ENCODE measurements around the gene TEF.
A peak's percentile ranks its signal among the peaks of the same experiment; 100 is the strongest.

Gene TEF

DNA sequence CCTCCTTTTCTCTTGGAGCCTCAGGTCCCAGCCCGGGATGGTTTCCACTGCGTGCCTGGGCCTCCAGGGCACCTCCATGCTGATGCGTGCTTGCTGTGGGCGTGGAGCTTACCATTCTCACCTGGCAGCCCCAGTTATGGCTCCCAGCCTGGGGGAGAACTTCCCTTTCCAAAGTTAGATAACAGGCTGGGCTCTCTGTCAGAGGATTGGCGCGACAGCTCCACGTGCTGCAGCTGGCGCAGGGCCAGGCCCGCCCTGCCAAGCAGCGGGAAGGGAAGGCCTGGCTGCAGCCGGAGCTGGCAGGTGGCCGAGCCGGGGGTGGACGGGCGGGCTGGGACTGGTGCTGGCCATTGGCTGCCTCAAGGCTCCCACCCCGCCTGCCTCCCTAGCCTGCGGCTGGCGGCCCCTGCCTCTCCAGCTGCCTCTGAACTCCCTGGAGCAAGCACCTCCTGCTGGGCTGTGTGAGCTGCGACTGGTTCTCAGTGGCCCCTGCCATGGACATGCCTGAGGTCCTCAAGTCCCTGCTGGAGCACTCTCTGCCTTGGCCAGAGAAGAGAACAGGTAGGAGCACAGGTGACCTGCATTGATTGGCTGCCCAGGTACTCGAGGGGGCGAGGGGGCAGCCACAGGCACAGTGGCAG is 14.6 kb upstream of the TEF start:
- TF ChIP-seq, protein P1, sequence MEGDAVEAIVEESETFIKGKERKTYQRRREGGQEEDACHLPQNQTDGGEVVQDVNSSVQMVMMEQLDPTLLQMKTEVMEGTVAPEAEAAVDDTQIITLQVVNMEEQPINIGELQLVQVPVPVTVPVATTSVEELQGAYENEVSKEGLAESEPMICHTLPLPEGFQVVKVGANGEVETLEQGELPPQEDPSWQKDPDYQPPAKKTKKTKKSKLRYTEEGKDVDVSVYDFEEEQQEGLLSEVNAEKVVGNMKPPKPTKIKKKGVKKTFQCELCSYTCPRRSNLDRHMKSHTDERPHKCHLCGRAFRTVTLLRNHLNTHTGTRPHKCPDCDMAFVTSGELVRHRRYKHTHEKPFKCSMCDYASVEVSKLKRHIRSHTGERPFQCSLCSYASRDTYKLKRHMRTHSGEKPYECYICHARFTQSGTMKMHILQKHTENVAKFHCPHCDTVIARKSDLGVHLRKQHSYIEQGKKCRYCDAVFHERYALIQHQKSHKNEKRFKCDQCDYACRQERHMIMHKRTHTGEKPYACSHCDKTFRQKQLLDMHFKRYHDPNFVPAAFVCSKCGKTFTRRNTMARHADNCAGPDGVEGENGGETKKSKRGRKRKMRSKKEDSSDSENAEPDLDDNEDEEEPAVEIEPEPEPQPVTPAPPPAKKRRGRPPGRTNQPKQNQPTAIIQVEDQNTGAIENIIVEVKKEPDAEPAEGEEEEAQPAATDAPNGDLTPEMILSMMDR (conservative IDR thresholded peaks at IDR 0.05; ENCODE audit: low read length): peak; percentile 38
- peak; percentile 91 for DNase-seq (ENCODE audit: low read depth)

GRCh38 chr22:41367680-41368542 is 13.8 kb upstream of the TEF start:
- TF ChIP-seq, protein P1 (conservative IDR thresholded peaks at IDR 0.05; ENCODE audit: low read length): no peak
- DNase-seq (ENCODE audit: low read depth): peak; percentile 72
- H3K4me3 ChIP-seq (ENCODE audit: low read length): peak overlapping the region; percentile 52

More for the DNA sequence above, 14.6 kb upstream of the TEF start:
- peak overlapping the region; percentile 52 for H3K4me3 ChIP-seq (ENCODE audit: low read length)

- no peak for DNase-seq (ENCODE audit: low read depth)
- no peak overlapping the region for H3K4me3 ChIP-seq (ENCODE audit: low read length)
- TF ChIP-seq, protein P1 (conservative IDR thresholded peaks at IDR 0.05; ENCODE audit: low read length): no peak
These were observed 13.0 kb upstream of the TEF start for GRCh38 chr22:41368543-41369423.

DNA sequence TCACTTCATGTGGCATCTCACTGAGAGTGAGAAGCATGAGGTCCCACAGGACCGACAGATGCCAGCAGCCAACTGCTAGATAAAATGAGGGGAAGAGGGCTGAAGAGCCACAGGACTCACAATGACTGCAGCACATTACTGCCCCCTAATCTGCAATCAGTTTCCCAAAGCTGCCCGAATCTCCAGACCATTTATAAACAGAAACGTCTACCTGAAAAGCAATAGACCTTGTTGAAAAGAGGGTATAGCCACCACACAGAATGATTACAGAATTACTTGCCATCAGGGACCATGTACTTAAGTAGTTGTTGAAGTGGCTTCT is 12.4 kb upstream of the TEF start:
- TF ChIP-seq, protein P1 (conservative IDR thresholded peaks at IDR 0.05; ENCODE audit: low read length): no peak
- H3K4me3 ChIP-seq (ENCODE audit: low read length): no peak overlapping the region
- no peak for DNase-seq (ENCODE audit: low read depth)

- TF ChIP-seq, protein P1 (conservative IDR thresholded peaks at IDR 0.05; ENCODE audit: low read length): no peak
- no peak overlapping the region for H3K4me3 ChIP-seq (ENCODE audit: low read length)
- DNase-seq (ENCODE audit: low read depth): no peak
These were observed 11.9 kb upstream of the TEF start for GRCh38 chr22:41369837-41370236.

- DNase-seq (ENCODE audit: low read depth): no peak
- TF ChIP-seq, protein P1 (conservative IDR thresholded peaks at IDR 0.05; ENCODE audit: low read length): no peak
- no peak overlapping the region for H3K4me3 ChIP-seq (ENCODE audit: low read length)
These were observed 3.9 kb upstream of the TEF start for GRCh38 chr22:41377846-41378245.
